Central memory CD8-positive, alpha-beta T cell (primary cell): Measurements from ENCODE around the gene DCST1.

Experiments used
- ATAC-seq: fragments of 150-1000 bp; cut with Tn5 transposase; replicated peaks from 2 replicates; pipeline ENCODE4 v1.10.0; 2022; ENCODE audit warnings: mild to moderate bottlenecking, moderate FRiP score, moderate number of reproducible peaks; ENCODE audit not compliant: poor library complexity, severe bottlenecking; ENCODE audit errors: extremely low read depth
- DNase-seq, 2 donors: peaks; one replicate each; pipeline ENCODE4 v3.0.0; 2021; ENCODE audit warnings: low spot score in 2 of 2
- H3K27ac Mint-ChIP-seq: one replicate; pipeline ENCODE4 v1.8.0; 2022; ENCODE audit warnings: low read depth, mild to moderate bottlenecking, moderate library complexity, mixed read lengths
- H3K27me3 Mint-ChIP-seq: one replicate; pipeline ENCODE4 v1.8.0; 2022; ENCODE audit warnings: mixed read lengths
- H3K36me3 Mint-ChIP-seq: one replicate; pipeline ENCODE4 v1.8.0; 2022; ENCODE audit warnings: mild to moderate bottlenecking, moderate library complexity, mixed read lengths; ENCODE audit not compliant: insufficient read depth
- H3K4me1 Mint-ChIP-seq: one replicate; pipeline ENCODE4 v1.8.0; 2022; ENCODE audit warnings: mixed read lengths
- H3K4me3 Mint-ChIP-seq: one replicate; pipeline ENCODE4 v1.8.0; 2022; ENCODE audit warnings: mild to moderate bottlenecking, moderate library complexity, mixed read lengths
- H3K9me3 Mint-ChIP-seq: one replicate; pipeline ENCODE4 v1.8.0; 2022; ENCODE audit warnings: mixed read lengths

The DCST1 gene

GRCh38 chr1:155035936-155036335 lies 2.3 kb downstream of the DCST1 start:
- Mint-ChIP-seq H3K4me1 (no peaks in the 10 kb centered on the region), H3K27me3 (peaks cover 31% of the 10 kb centered on the region), H3K27ac (no peak overlapping the region), H3K36me3 (no peaks in the 10 kb centered on the region), H3K9me3 (no peaks in the 10 kb centered on the region), H3K4me3 (no peak overlapping the region)
- ATAC-seq: no peak
- no peak for DNase-seq

DNA sequence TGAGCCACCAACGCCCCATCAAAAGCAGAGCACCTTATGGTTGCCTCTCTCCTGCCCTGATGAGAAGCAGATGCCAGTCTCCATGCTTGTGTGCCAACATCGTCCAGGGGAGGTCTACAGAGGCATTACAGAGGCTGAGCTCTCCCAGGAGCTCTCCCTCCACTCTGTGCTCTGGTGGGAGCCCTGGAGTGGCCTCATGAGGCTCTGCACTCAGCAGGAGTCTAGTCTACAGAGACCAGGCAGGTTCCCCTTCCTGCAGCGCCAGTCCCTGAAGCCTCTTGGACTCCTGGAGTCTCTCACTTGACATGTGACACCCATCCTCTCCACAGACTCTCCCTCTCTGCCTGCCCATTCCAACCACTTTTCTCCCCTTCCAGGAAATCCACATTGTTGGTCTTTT lies 3.4 kb downstream of the DCST1 start:
- H3K27ac Mint-ChIP-seq: no peak overlapping the region
- H3K27me3 Mint-ChIP-seq: peaks cover 31% of the 10 kb centered on the region
- DNase-seq (no peak), ATAC-seq (no peak)
- no peak overlapping the region for H3K4me3 Mint-ChIP-seq
- H3K4me1 Mint-ChIP-seq: no peaks in the 10 kb centered on the region
- no peaks in the 10 kb centered on the region for H3K9me3 Mint-ChIP-seq
- H3K36me3 Mint-ChIP-seq: no peaks in the 10 kb centered on the region

- no peaks in the 10 kb centered on the region for H3K9me3 Mint-ChIP-seq
- DNase-seq: no peak
- no peak overlapping the region for H3K4me3 Mint-ChIP-seq
- no peak for ATAC-seq
- no peaks in the 10 kb centered on the region for H3K4me1 Mint-ChIP-seq
- H3K36me3 Mint-ChIP-seq: no peaks in the 10 kb centered on the region
- no peak overlapping the region for H3K27ac Mint-ChIP-seq
- H3K27me3 Mint-ChIP-seq: peaks cover 24% of the 10 kb centered on the region
These were observed 4.3 kb downstream of the DCST1 start for GRCh38 chr1:155037851-155038441.

- ATAC-seq (no peak), DNase-seq (no peak)
- H3K4me3 Mint-ChIP-seq: no peak overlapping the region
- no peaks in the 10 kb centered on the region for H3K9me3 Mint-ChIP-seq
- no peaks in the 10 kb centered on the region for H3K36me3 Mint-ChIP-seq
- no peaks in the 10 kb centered on the region for H3K4me1 Mint-ChIP-seq
- peaks cover 22% of the 10 kb centered on the region for H3K27me3 Mint-ChIP-seq
- no peak overlapping the region for H3K27ac Mint-ChIP-seq
These were observed 5.1 kb downstream of the DCST1 start for GRCh38 chr1:155038602-155039307.

- no peak overlapping the region for H3K27ac Mint-ChIP-seq
- peaks cover 22% of the 10 kb centered on the region for H3K27me3 Mint-ChIP-seq
- H3K9me3 Mint-ChIP-seq: no peaks in the 10 kb centered on the region
- DNase-seq (no peak), ATAC-seq (no peak)
- H3K36me3 Mint-ChIP-seq: no peaks in the 10 kb centered on the region
- no peaks in the 10 kb centered on the region for H3K4me1 Mint-ChIP-seq
- no peak overlapping the region for H3K4me3 Mint-ChIP-seq
These were observed 5.7 kb downstream of the DCST1 start for GRCh38 chr1:155039308-155039669.

- H3K9me3 Mint-ChIP-seq: no peaks in the 10 kb centered on the region
- H3K27me3 Mint-ChIP-seq: peaks cover 22% of the 10 kb centered on the region
- DNase-seq (no peak), ATAC-seq (no peak)
- H3K27ac Mint-ChIP-seq: no peak overlapping the region
- peaks cover 8% of the 10 kb centered on the region for H3K4me1 Mint-ChIP-seq
- no peak overlapping the region for H3K4me3 Mint-ChIP-seq
- H3K36me3 Mint-ChIP-seq: peaks cover 2% of the 10 kb centered on the region
These were observed 6.9 kb downstream of the DCST1 start for GRCh38 chr1:155040358-155041093.

DNA sequence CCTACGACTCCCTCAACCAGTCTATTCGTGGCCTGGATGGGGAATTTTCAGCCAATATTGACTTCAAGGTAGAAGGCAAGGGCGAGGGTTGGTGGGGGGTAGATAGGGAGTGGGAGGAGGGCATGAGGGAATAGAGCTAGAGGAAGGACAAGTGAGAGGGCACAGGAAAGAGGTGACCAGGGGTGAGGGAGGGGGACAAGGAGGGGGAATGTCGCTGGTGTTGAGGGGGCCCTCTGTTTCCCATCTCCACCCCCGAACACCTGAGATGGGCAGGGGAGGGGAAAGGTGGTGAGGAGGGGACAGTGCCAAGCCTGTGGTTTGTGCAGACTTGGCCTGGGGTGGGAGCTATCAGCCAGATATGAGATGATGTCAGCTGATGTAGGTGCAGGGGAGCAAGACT lies 9.2 kb downstream of the DCST1 start:
- H3K27me3 Mint-ChIP-seq: peaks cover 18% of the 10 kb centered on the region
- no peaks in the 10 kb centered on the region for H3K9me3 Mint-ChIP-seq
- DNase-seq: no peak
- peaks cover 9% of the 10 kb centered on the region for H3K4me1 Mint-ChIP-seq
- H3K27ac Mint-ChIP-seq: no peak overlapping the region
- no peak for ATAC-seq
- peaks cover 2% of the 10 kb centered on the region for H3K36me3 Mint-ChIP-seq
- H3K4me3 Mint-ChIP-seq: no peak overlapping the region

- ATAC-seq (no peak), DNase-seq (no peak)
- Mint-ChIP-seq H3K27me3 (peaks cover 13% of the 10 kb centered on the region), H3K27ac (peak overlapping the region; percentile 49), H3K36me3 (peaks cover 2% of the 10 kb centered on the region), H3K4me3 (no peak overlapping the region), H3K4me1 (peaks cover 9% of the 10 kb centered on the region), H3K9me3 (no peaks in the 10 kb centered on the region)
These were observed 9.7 kb downstream of the DCST1 start for GRCh38 chr1:155043301-155043702.

DNA sequence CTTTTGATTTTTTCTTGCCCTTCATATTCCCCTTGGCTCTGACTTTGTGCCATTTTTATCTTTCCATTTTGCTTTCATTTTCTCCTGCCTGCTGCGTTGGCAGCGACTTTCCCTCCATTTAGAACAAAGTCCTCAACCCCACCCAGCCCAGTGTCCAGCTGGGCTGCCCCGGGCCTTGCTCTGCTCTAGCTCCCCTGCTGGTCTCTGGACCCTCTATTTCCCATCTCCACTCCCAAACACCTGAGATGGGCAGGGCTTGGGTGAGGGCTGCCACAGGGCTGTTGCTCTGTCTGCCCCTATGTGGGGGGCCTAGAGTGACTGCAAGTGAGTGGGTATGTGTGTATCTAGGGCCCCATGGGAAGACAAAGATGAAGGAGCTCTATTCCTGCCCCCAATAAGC lies 10.2 kb downstream of the DCST1 start:
- Mint-ChIP-seq H3K27ac (peak overlapping the region; percentile 49), H3K4me1 (peaks cover 9% of the 10 kb centered on the region), H3K27me3 (peaks cover 8% of the 10 kb centered on the region), H3K4me3 (no peak overlapping the region), H3K9me3 (no peaks in the 10 kb centered on the region), H3K36me3 (peaks cover 2% of the 10 kb centered on the region)
- DNase-seq (no peak), ATAC-seq (no peak)

DNA sequence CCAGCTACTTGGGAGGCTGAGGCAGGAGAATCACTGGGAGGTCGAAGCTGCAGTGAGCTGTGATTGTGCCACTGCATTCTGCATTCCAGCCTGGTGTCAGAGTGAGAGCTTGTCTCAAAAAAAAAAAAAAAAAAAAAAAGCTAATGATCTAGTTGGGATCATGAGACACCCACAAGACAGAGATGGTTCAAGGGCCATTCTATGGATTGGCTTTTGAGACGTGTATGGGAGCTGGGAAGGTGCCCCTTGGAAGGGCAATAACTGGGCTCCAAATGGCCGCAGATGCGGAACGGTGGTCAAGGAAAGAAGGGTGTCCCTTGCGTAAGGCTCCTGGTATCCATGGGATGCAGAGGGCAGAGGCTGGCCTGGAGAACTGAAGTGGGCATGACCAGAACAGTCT lies 10.7 kb downstream of the DCST1 start:
- H3K4me1 Mint-ChIP-seq: peaks cover 9% of the 10 kb centered on the region
- H3K9me3 Mint-ChIP-seq: no peaks in the 10 kb centered on the region
- peaks cover 2% of the 10 kb centered on the region for H3K27me3 Mint-ChIP-seq
- no peak for ATAC-seq
- peaks cover 2% of the 10 kb centered on the region for H3K36me3 Mint-ChIP-seq
- no peak overlapping the region for H3K4me3 Mint-ChIP-seq
- no peak for DNase-seq
- no peak overlapping the region for H3K27ac Mint-ChIP-seq

DNA sequence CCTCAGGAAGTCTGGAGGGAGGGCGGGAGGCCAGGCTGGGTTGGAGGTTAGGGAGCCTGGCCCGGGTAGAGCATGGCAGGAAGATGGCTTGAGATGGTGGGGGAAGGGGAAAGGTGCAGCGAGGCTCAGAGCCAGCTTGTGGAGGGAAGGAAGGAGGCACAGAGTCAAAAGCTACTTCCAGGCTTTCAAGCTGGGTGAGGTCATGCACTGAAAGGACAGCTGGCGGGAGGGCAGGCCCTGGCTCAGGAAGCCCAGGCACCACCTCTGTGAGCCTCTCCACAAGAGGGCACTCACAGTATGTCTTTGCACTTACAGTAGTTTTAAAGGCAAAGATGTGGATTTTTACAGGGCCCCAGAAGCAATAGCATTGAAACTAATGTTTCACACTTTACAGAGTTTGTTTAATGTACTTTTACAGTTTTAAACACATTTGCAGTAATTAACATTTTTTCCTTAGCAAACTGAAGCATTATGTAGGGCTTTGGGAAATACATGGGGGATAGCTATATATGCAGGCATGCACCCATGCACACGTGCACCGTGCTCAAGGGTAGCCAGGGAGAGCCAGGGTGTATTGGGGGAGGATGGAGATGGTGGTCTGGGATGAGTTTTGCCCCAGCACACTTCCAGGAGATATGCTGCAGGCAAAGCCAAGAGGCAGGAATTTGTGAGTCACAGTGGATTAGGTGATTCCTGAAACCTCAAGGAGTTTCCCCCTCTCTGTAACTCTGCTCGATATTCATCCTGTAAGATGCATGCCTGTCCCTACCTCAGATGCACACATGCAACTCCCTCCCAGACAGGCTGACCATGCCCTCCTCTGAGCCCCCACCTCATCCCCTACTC lies 11.4 kb downstream of the DCST1 start:
- Mint-ChIP-seq H3K27ac (no peak overlapping the region), H3K4me1 (peaks cover 14% of the 10 kb centered on the region), H3K27me3 (no peaks in the 10 kb centered on the region), H3K9me3 (no peaks in the 10 kb centered on the region), H3K36me3 (peaks cover 2% of the 10 kb centered on the region), H3K4me3 (no peak overlapping the region)
- ATAC-seq (peak; percentile 67), DNase-seq (peak in 1 of 2 donors; percentile 39)

GRCh38 chr1:155048449-155049334 lies 15.1 kb downstream of the DCST1 start:
- H3K36me3 Mint-ChIP-seq: peaks cover 6% of the 10 kb centered on the region
- H3K27me3 Mint-ChIP-seq: no peaks in the 10 kb centered on the region
- H3K4me1 Mint-ChIP-seq: peaks cover 31% of the 10 kb centered on the region
- no peaks in the 10 kb centered on the region for H3K9me3 Mint-ChIP-seq
- no peak for DNase-seq
- H3K27ac Mint-ChIP-seq: no peak overlapping the region
- no peak overlapping the region for H3K4me3 Mint-ChIP-seq
- no peak for ATAC-seq
